ENCODE results near the gene ZGPAT. TPM values are rescaled to one million over a fixed set of nuclear protein-coding genes. Genes with fewer than 3 reads are reported as not detected.
A peak's percentile ranks its signal among the peaks of the same experiment; 100 is the strongest.

Gene ZGPAT
- total RNA-seq, 1 donor from 2014 or later = 36.7 TPM

GRCh38 chr20:63691711-63692435 is 16.0 kb upstream of the ZGPAT start:
- Mint-ChIP-seq H3K4me3 (no peak overlapping the region), H3K9me3 (no peaks in the 10 kb centered on the region), H3K36me3 (ENCODE audit: low read depth) (peaks cover 9% of the 10 kb centered on the region), H3K27ac (no peak overlapping the region), H3K4me1 (ENCODE audit: low read depth) (no peaks in the 10 kb centered on the region), H3K27me3 (ENCODE audit: insufficient read depth) (peaks cover 2% of the 10 kb centered on the region)
- no peak for DNase-seq (ENCODE audit: low spot score)
- intact Hi-C loops (cut with micrococcal nuclease) = no loop called here

DNA sequence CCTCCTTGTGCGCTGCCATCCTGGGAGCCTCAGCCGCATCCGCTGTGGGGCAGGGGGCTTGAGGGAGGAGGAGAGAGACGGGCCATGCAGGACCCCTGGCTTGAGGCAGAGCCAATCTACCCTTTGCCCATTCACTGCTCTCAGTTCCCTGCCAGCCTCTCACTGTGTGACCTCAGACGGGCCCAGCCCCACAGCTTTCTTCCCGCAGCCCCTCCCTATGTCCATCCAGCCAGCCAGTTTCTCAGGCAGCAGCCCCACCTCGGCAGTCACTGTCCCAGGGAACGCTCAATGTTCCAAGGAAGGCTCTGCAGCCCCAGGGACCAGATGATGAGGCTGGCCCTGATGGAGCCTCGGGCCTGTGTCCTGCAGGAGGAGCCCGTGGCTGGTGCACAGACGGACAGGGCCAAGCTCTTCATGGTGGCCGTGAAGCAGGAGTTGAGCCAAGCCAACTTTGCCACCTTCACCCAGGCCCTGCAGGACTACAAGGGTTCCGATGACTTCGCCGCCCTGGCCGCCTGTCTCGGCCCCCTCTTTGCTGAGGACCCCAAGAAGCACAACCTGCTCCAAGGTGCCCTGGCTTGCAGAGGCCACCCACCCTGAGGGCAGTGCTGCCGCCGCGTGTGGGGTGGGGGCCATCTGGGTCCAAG is 15.3 kb upstream of the ZGPAT start:
- Mint-ChIP-seq H3K27me3 (ENCODE audit: insufficient read depth) (peaks cover 2% of the 10 kb centered on the region), H3K36me3 (ENCODE audit: low read depth) (peaks cover 9% of the 10 kb centered on the region), H3K4me1 (ENCODE audit: low read depth) (no peaks in the 10 kb centered on the region), H3K9me3 (no peaks in the 10 kb centered on the region), H3K27ac (peak overlapping the region; percentile 63), H3K4me3 (no peak overlapping the region)
- intact Hi-C loops (cut with micrococcal nuclease) = no loop called here
- no peak for DNase-seq (ENCODE audit: low spot score)

- Mint-ChIP-seq H3K36me3 (ENCODE audit: low read depth) (peaks cover 9% of the 10 kb centered on the region), H3K4me3 (no peak overlapping the region), H3K9me3 (no peaks in the 10 kb centered on the region), H3K4me1 (ENCODE audit: low read depth) (no peaks in the 10 kb centered on the region), H3K27ac (peak overlapping the region; percentile 29), H3K27me3 (ENCODE audit: insufficient read depth) (peaks cover 2% of the 10 kb centered on the region)
- intact Hi-C loops (cut with micrococcal nuclease) = no loop called here
- no peak for DNase-seq (ENCODE audit: low spot score)
Observed at GRCh38 chr20:63693083-63693732, 14.6 kb upstream of the ZGPAT start.

DNA sequence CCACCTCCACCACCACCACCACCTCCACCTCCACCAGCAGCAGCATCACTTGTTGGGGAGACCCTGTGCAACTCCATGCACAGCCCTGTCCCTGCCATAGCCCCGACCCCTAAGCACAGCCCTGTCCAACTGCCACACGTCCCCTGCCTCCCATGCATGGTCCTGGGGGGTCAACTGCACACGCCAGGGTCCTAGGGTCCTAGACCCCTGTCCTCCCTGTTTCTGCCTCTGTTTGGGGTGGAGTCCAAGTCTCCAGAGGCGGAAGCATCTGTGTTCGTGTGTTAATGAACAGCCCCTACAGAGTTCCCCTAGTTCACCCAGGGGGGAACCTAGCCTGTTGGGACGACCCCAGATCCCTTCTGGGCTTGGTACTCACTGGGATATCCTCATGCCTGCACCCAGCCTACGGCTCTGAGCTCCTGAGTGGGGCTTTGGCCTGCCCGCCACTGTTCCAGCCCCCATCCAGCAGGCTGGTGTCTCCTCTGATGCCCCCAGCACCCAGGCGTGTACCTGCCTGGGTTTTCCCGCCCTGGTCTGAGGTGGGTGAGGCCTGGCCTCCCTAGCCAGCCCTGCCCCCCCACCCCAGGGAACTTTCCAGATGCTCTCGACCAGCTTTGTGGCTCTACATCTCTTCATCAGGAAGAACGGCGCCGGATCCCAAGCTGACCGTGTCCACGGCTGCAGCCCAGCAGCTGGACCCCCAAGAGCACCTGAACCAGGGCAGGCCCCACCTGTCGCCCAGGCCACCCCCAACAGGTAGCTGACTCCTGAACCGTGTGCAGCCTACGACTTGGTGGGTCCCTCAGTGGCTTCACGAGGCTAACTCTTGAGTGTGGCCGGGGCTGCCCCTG is 13.9 kb upstream of the ZGPAT start:
- intact Hi-C loops (cut with micrococcal nuclease) = no loop called here
- Mint-ChIP-seq H3K9me3 (no peaks in the 10 kb centered on the region), H3K27me3 (ENCODE audit: insufficient read depth) (peaks cover 2% of the 10 kb centered on the region), H3K4me1 (ENCODE audit: low read depth) (no peaks in the 10 kb centered on the region), H3K4me3 (no peak overlapping the region), H3K27ac (peak overlapping the region; percentile 81), H3K36me3 (ENCODE audit: low read depth) (peaks cover 9% of the 10 kb centered on the region)
- no peak for DNase-seq (ENCODE audit: low spot score)

DNA sequence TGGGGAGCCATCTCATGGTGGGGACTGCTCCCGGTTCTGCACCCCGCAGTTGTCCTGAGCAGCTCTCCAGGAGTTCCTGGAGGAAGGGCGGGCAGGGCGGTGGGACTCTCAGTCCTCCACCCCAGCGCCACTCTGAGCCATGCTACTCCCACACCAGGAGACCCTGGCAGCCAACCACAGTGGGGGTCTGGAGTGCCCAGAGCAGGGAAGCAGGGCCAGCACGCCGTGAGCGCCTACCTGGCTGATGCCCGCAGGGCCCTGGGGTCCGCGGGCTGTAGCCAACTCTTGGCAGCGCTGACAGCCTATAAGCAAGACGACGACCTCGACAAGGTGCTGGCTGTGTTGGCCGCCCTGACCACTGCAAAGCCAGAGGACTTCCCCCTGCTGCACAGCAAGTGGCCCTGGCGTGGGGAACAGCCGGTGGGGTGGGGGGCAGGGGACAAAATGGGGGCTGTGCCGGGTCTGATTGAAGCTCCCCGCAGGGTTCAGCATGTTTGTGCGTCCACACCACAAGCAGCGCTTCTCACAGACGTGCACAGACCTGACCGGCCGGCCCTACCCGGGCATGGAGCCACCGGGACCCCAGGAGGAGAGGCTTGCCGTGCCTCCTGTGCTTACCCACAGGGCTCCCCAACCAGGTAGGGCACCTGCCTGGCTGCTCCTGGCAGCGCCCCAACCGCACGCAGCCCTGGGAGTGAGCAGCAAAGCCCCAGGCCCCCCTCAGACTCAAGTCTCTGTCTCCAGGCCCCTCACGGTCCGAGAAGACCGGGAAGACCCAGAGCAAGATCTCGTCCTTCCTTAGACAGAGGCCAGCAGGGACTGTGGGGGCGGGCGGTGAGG is 13.0 kb upstream of the ZGPAT start:
- H3K27ac Mint-ChIP-seq = no peak overlapping the region
- H3K4me1 Mint-ChIP-seq (ENCODE audit: low read depth) = no peaks in the 10 kb centered on the region
- intact Hi-C loops (cut with micrococcal nuclease) = no loop called here
- H3K9me3 Mint-ChIP-seq = no peaks in the 10 kb centered on the region
- H3K4me3 Mint-ChIP-seq = no peak overlapping the region
- peaks cover 9% of the 10 kb centered on the region for H3K36me3 Mint-ChIP-seq (ENCODE audit: low read depth)
- H3K27me3 Mint-ChIP-seq (ENCODE audit: insufficient read depth) = peaks cover 2% of the 10 kb centered on the region
- DNase-seq (ENCODE audit: low spot score) = no peak

DNA sequence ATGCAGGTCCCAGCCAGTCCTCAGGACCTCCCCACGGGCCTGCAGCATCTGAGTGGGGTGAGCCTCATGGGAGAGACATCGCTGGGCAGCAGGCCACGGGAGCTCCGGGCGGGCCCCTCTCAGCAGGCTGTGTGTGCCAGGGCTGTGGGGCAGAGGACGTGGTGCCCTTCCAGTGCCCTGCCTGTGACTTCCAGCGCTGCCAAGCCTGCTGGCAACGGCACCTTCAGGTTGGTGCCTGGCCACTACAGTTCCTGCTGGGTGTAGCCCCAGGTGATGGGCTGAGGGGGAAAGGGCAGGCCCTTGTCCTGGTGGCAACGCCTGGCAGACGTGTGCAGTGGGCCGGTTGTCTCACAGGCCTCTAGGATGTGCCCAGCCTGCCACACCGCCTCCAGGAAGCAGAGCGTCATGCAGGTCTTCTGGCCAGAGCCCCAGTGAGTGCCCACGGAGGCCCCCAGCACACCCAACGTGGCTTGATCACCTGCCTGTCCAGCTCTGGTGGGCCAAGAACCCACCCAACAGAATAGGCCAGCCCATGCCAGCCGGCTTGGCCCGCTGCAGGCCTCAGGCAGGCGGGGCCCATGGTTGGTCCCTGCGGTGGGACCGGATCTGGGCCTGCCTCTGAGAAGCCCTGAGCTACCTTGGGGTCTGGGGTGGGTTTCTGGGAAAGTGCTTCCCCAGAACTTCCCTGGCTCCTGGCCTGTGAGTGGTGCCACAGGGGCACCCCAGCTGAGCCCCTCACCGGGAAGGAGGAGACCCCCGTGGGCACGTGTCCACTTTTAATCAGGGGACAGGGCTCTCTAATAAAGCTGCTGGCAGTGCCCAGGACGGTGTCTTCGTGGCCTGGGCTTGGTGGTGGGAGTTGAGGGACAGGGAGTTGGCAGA is 12.2 kb upstream of the ZGPAT start:
- H3K36me3 Mint-ChIP-seq (ENCODE audit: low read depth) = peaks cover 9% of the 10 kb centered on the region
- no peaks in the 10 kb centered on the region for H3K9me3 Mint-ChIP-seq
- DNase-seq (ENCODE audit: low spot score) = no peak
- intact Hi-C loops (cut with micrococcal nuclease) = no loop called here
- peaks cover 2% of the 10 kb centered on the region for H3K27me3 Mint-ChIP-seq (ENCODE audit: insufficient read depth)
- no peaks in the 10 kb centered on the region for H3K4me1 Mint-ChIP-seq (ENCODE audit: low read depth)
- no peak overlapping the region for H3K4me3 Mint-ChIP-seq
- H3K27ac Mint-ChIP-seq = no peak overlapping the region

- Mint-ChIP-seq H3K4me3 (no peak overlapping the region), H3K36me3 (ENCODE audit: low read depth) (peaks cover 9% of the 10 kb centered on the region), H3K27ac (no peak overlapping the region), H3K4me1 (ENCODE audit: low read depth) (no peaks in the 10 kb centered on the region), H3K27me3 (ENCODE audit: insufficient read depth) (peaks cover 2% of the 10 kb centered on the region), H3K9me3 (no peaks in the 10 kb centered on the region)
- DNase-seq (ENCODE audit: low spot score) = no peak
- intact Hi-C loops (cut with micrococcal nuclease) = no loop called here
Observed at GRCh38 chr20:63696306-63696627, 11.6 kb upstream of the ZGPAT start.

DNA sequence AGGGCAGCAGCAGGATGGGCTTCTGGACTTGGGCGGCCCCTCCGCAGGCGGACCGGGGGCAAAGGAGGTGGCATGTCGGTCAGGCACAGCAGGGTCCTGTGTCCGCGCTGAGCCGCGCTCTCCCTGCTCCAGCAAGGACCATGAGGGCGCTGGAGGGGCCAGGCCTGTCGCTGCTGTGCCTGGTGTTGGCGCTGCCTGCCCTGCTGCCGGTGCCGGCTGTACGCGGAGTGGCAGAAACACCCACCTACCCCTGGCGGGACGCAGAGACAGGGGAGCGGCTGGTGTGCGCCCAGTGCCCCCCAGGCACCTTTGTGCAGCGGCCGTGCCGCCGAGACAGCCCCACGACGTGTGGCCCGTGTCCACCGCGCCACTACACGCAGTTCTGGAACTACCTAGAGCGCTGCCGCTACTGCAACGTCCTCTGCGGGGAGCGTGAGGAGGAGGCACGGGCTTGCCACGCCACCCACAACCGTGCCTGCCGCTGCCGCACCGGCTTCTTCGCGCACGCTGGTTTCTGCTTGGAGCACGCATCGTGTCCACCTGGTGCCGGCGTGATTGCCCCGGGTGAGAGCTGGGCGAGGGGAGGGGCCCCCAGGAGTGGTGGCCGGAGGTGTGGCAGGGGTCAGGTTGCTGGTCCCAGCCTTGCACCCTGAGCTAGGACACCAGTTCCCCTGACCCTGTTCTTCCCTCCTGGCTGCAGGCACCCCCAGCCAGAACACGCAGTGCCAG is 11.0 kb upstream of the ZGPAT start, which contains the start of gene TNFRSF6B:
TSS of gene TNFRSF6B (plus strand) at position 25 of the 729 bp plus-strand sequence. CDS start at position 141, 116 bp downstream.
- peaks cover 2% of the 10 kb centered on the region for H3K27me3 Mint-ChIP-seq (ENCODE audit: insufficient read depth)
- no peak within 1 kb of the TSS for H3K4me3 Mint-ChIP-seq
- peaks cover 5% of the 10 kb centered on the region for H3K36me3 Mint-ChIP-seq (ENCODE audit: low read depth)
- no peaks in the 10 kb centered on the region for H3K4me1 Mint-ChIP-seq (ENCODE audit: low read depth)
- no peak within 1 kb of the TSS for H3K27ac Mint-ChIP-seq
- DNase-seq (ENCODE audit: low spot score) = no peak
- H3K9me3 Mint-ChIP-seq = no peaks in the 10 kb centered on the region
- intact Hi-C loops (cut with micrococcal nuclease) = no loop called here

DNA sequence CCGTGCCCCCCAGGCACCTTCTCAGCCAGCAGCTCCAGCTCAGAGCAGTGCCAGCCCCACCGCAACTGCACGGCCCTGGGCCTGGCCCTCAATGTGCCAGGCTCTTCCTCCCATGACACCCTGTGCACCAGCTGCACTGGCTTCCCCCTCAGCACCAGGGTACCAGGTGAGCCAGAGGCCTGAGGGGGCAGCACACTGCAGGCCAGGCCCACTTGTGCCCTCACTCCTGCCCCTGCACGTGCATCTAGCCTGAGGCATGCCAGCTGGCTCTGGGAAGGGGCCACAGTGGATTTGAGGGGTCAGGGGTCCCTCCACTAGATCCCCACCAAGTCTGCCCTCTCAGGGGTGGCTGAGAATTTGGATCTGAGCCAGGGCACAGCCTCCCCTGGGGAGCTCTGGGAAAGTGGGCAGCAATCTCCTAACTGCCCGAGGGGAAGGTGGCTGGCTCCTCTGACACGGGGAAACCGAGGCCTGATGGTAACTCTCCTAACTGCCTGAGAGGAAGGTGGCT is 10.4 kb upstream of the ZGPAT start:
- H3K4me1 Mint-ChIP-seq (ENCODE audit: low read depth) = no peaks in the 10 kb centered on the region
- H3K9me3 Mint-ChIP-seq = no peaks in the 10 kb centered on the region
- no peak overlapping the region for H3K4me3 Mint-ChIP-seq
- intact Hi-C loops (cut with micrococcal nuclease) = no loop called here
- H3K36me3 Mint-ChIP-seq (ENCODE audit: low read depth) = peaks cover 5% of the 10 kb centered on the region
- DNase-seq (ENCODE audit: low spot score) = no peak
- no peak overlapping the region for H3K27ac Mint-ChIP-seq
- H3K27me3 Mint-ChIP-seq (ENCODE audit: insufficient read depth) = peaks cover 2% of the 10 kb centered on the region

GRCh38 chr20:63697868-63698545 is 9.8 kb upstream of the ZGPAT start:
- H3K36me3 Mint-ChIP-seq (ENCODE audit: low read depth) = peaks cover 5% of the 10 kb centered on the region
- H3K9me3 Mint-ChIP-seq = no peaks in the 10 kb centered on the region
- H3K4me1 Mint-ChIP-seq (ENCODE audit: low read depth) = no peaks in the 10 kb centered on the region
- no peak for DNase-seq (ENCODE audit: low spot score)
- intact Hi-C loops (cut with micrococcal nuclease) = no loop called here
- H3K27me3 Mint-ChIP-seq (ENCODE audit: insufficient read depth) = peaks cover 2% of the 10 kb centered on the region
- H3K4me3 Mint-ChIP-seq = no peak overlapping the region
- no peak overlapping the region for H3K27ac Mint-ChIP-seq

All from activated T-helper 1 cell treated with anti-CD3 and anti-CD28 coated beads, Interleukin-12 subunit alpha, Interleukin-12 subunit beta, Interleukin-2, Interleukin-4 antibody, amounts not matched to agents 30 ng/mL and 10 ng/mL and 1 ng/mL, durations not matched to agents 14 hours and 24 hours and 36 hours (primary cell).